ENCODE measurements around the gene TCERG1L. TPM values are rescaled to one million over a fixed set of nuclear protein-coding genes. Genes with fewer than 3 reads are reported as not detected.

The TCERG1L gene
- total RNA-seq, 1 donor from 2014 or later = 3.5 TPM

DNA sequence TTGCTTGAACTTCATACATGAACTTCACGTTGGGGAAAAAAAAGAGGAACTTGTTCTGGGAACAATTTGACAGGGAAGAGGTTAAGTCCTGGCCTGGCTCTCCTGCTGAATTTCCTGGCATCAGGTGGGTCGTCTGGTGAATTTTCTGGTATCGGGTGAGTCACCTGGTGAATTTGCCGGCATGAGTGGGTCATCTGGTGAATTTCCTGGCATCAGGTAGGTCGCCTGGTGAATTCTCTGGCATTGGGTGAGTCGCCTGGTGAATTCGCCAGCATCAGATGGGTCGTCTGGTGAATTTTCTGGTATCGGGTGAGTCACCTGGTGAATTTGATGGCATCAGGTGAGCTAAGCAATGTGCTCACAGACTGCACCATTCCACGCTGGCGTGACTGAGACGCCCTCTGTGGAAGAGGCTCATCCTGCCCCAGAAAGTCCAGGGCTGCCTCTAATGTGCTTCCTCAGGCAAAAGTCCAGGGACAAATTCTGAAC lies 255.4 kb downstream of the TCERG1L start:
- H3K4me1 ChIP-seq (ENCODE audit: insufficient read depth, low read length) = no peaks in the 10 kb centered on the region
- H3K9me3 ChIP-seq (ENCODE audit: insufficient read depth, low read depth, low read length) = no peaks in the 10 kb centered on the region
- Mint-ChIP-seq H3K27me3 (ENCODE audit: low read depth, unreplicated experiment) (no peaks in the 10 kb centered on the region), H3K4me1 (ENCODE audit: low read depth, unreplicated experiment) (no peaks in the 10 kb centered on the region), H3K36me3 (ENCODE audit: low read depth, unreplicated experiment) (no peaks in the 10 kb centered on the region), H3K9me3 (ENCODE audit: unreplicated experiment) (peaks cover 6% of the 10 kb centered on the region), H3K4me3 (ENCODE audit: unreplicated experiment) (no peak overlapping the region), H3K27ac (ENCODE audit: unreplicated experiment) (no peak overlapping the region)
- H3K4me3 ChIP-seq (ENCODE audit: insufficient read depth, low read depth, low read length) = no peak overlapping the region
- no peaks in the 10 kb centered on the region for H4K20me1 ChIP-seq (ENCODE audit: insufficient read depth, low read length)
- H3K27ac ChIP-seq (ENCODE audit: low read depth, low read length) = no peak overlapping the region
- no peak for FAIRE-seq
- H3K36me3 ChIP-seq (ENCODE audit: insufficient read depth, low read length) = no peaks in the 10 kb centered on the region
- H3K4me2 ChIP-seq (ENCODE audit: low read length) = no peak overlapping the region
- TF ChIP-seq, protein P1, sequence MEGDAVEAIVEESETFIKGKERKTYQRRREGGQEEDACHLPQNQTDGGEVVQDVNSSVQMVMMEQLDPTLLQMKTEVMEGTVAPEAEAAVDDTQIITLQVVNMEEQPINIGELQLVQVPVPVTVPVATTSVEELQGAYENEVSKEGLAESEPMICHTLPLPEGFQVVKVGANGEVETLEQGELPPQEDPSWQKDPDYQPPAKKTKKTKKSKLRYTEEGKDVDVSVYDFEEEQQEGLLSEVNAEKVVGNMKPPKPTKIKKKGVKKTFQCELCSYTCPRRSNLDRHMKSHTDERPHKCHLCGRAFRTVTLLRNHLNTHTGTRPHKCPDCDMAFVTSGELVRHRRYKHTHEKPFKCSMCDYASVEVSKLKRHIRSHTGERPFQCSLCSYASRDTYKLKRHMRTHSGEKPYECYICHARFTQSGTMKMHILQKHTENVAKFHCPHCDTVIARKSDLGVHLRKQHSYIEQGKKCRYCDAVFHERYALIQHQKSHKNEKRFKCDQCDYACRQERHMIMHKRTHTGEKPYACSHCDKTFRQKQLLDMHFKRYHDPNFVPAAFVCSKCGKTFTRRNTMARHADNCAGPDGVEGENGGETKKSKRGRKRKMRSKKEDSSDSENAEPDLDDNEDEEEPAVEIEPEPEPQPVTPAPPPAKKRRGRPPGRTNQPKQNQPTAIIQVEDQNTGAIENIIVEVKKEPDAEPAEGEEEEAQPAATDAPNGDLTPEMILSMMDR (IDR thresholded peaks at IDR 0.05; ENCODE audit: insufficient read depth, low read depth, low read length) = no peak
- TF ChIP-seq EZH2 (IDR thresholded peaks at IDR 0.05; ENCODE audit: insufficient read depth, low read length) = no peak
- DNase-seq (ENCODE audit: low read depth) = no peak
- H3K9ac ChIP-seq (ENCODE audit: low read length) = no peak overlapping the region
- H2AFZ ChIP-seq (ENCODE audit: low read depth, low read length) = no peak overlapping the region
- H3K79me2 ChIP-seq (ENCODE audit: insufficient read depth, low read length) = no peaks in the 10 kb centered on the region
- no peaks in the 10 kb centered on the region for H3K27me3 ChIP-seq (ENCODE audit: insufficient read depth, low read length)

DNA sequence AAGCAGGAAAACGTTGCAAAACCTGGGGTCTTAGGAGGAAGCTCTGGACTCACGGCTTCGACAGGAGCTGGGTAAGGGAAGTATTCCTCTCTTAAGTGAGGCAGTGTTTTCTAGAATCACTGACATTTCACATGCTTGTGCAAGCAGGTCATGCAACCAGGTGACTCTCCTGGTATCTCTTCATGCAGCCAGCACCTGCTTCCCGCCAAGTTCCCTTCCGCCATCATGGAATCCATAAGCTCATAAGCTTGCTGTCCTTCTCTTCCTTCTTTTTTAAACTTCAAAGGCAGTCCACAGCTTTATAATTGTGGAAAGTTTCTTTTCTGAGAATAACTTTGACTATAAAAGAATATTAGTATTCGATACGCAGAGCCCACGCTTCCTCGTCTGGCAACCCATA lies 256.1 kb downstream of the TCERG1L start:
- DNase-seq (ENCODE audit: low read depth) (no peak), FAIRE-seq (no peak)
- Mint-ChIP-seq H3K4me1 (ENCODE audit: low read depth, unreplicated experiment) (no peaks in the 10 kb centered on the region), H3K36me3 (ENCODE audit: low read depth, unreplicated experiment) (no peaks in the 10 kb centered on the region), H3K4me3 (ENCODE audit: unreplicated experiment) (no peak overlapping the region), H3K27ac (ENCODE audit: unreplicated experiment) (no peak overlapping the region), H3K27me3 (ENCODE audit: low read depth, unreplicated experiment) (no peaks in the 10 kb centered on the region), H3K9me3 (ENCODE audit: unreplicated experiment) (peaks cover 8% of the 10 kb centered on the region)
- no peak overlapping the region for H3K9ac ChIP-seq (ENCODE audit: low read length)
- no peak overlapping the region for H2AFZ ChIP-seq (ENCODE audit: low read depth, low read length)
- H3K4me1 ChIP-seq (ENCODE audit: insufficient read depth, low read length) = no peaks in the 10 kb centered on the region
- no peaks in the 10 kb centered on the region for H3K79me2 ChIP-seq (ENCODE audit: insufficient read depth, low read length)
- no peaks in the 10 kb centered on the region for H3K27me3 ChIP-seq (ENCODE audit: insufficient read depth, low read length)
- no peak overlapping the region for H3K4me3 ChIP-seq (ENCODE audit: insufficient read depth, low read depth, low read length)
- TF ChIP-seq, protein P1 (IDR thresholded peaks at IDR 0.05; ENCODE audit: insufficient read depth, low read depth, low read length) = no peak
- no peak for TF ChIP-seq EZH2 (IDR thresholded peaks at IDR 0.05; ENCODE audit: insufficient read depth, low read length)
- H3K27ac ChIP-seq (ENCODE audit: low read depth, low read length) = no peak overlapping the region
- H3K4me2 ChIP-seq (ENCODE audit: low read length) = no peak overlapping the region
- peaks cover 4% of the 10 kb centered on the region for H3K9me3 ChIP-seq (ENCODE audit: insufficient read depth, low read depth, low read length)
- no peaks in the 10 kb centered on the region for H3K36me3 ChIP-seq (ENCODE audit: insufficient read depth, low read length)
- no peaks in the 10 kb centered on the region for H4K20me1 ChIP-seq (ENCODE audit: insufficient read depth, low read length)

DNA sequence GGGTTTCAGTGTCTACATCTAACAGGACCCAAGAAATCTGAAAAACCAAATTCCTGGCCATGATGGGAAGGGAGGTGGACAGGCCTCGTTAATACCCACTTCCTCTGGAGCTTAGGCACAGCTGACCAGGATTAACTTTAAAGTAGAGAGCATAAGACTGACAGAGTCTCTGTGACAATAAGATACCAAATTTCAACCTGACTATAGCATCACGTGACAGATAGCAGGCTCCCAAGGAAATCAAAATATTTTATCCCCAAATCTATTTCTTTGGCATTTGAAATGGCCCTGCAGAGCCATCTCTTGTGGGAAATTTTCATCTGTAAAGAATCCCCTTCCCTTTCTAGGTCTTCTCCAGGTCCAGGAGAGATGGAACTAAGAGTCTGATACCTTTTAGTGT lies 258.3 kb downstream of the TCERG1L start:
- Histone ChIP-seq H3K27ac (ENCODE audit: low read depth, low read length) (no peak overlapping the region), H3K4me2 (ENCODE audit: low read length) (no peak overlapping the region), H3K79me2 (ENCODE audit: insufficient read depth, low read length) (no peaks in the 10 kb centered on the region), H3K4me3 (ENCODE audit: insufficient read depth, low read depth, low read length) (no peak overlapping the region), H3K9ac (ENCODE audit: low read length) (no peak overlapping the region), H3K9me3 (ENCODE audit: insufficient read depth, low read depth, low read length) (peaks cover 6% of the 10 kb centered on the region), H3K4me1 (ENCODE audit: insufficient read depth, low read length) (no peaks in the 10 kb centered on the region), H2AFZ (ENCODE audit: low read depth, low read length) (no peak overlapping the region), H4K20me1 (ENCODE audit: insufficient read depth, low read length) (no peaks in the 10 kb centered on the region), H3K27me3 (ENCODE audit: insufficient read depth, low read length) (no peaks in the 10 kb centered on the region), H3K36me3 (ENCODE audit: insufficient read depth, low read length) (no peaks in the 10 kb centered on the region)
- H3K9me3 Mint-ChIP-seq (ENCODE audit: unreplicated experiment) = peaks cover 10% of the 10 kb centered on the region
- no peaks in the 10 kb centered on the region for H3K4me1 Mint-ChIP-seq (ENCODE audit: low read depth, unreplicated experiment)
- TF ChIP-seq, protein P1 (IDR thresholded peaks at IDR 0.05; ENCODE audit: insufficient read depth, low read depth, low read length) = no peak
- no peak for TF ChIP-seq EZH2 (IDR thresholded peaks at IDR 0.05; ENCODE audit: insufficient read depth, low read length)
- H3K4me3 Mint-ChIP-seq (ENCODE audit: unreplicated experiment) = no peak overlapping the region
- FAIRE-seq (no peak), DNase-seq (ENCODE audit: low read depth) (no peak)
- no peaks in the 10 kb centered on the region for H3K36me3 Mint-ChIP-seq (ENCODE audit: low read depth, unreplicated experiment)
- no peak overlapping the region for H3K27ac Mint-ChIP-seq (ENCODE audit: unreplicated experiment)
- H3K27me3 Mint-ChIP-seq (ENCODE audit: low read depth, unreplicated experiment) = peaks cover 2% of the 10 kb centered on the region
